HG03565 (cell line): Measurements from ENCODE around the gene POU2F2.
"Not testable (repeated sequence)": the region's sequence is repeated elsewhere in the genome, so short reads cannot be mapped to it uniquely, and the experiment has no call there.

Experiments used
- ATAC-seq: cut with Tn5 transposase; IDR thresholded peaks from one replicate; pipeline ENCODE4 v1.9.1; 2021; ENCODE audit warnings: mild to moderate bottlenecking, moderate library complexity; ENCODE audit not compliant: unreplicated experiment

Gene POU2F2

DNA sequence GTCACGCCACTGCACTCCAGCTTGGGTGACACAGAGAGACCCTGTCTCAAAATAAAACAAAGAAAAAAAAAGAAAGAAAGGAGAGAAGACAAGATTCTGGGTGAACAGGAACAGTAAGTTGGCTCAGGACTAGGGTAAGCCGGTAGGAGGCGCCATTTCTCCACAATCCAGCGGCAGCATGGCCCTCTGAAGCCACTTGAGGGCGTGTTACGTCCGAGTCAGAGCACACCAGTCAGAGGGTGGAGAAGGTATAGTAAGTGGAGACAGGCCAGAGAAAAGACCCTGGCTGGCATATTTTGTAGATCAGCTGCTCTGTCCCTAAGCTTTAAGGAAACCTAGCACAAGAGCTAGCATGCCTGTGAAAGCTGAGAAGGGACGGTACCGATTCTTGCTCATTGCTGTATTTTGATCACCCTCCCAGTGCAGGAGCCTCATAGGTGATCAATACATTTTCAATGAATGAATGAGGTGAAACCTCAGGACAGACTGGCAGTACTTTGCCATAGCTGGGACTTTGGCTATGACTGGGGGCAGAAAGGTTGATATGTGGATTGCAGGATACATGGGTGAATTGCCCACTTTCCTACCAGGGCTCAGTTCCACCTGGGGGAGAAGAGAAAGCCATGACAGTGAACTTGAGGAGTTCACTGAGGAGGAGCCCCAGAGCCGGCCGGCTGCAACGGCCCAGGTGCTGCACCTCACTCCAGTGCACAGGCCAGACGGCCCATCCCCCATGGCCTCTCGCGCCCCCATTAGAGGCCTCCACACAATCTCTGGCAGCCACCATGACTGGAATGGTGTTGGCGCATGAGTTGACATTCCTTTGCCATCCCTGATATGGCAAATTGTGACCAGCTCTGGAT, 23.5 kb downstream of the POU2F2 start:
- peak; percentile 61 for ATAC-seq

DNA sequence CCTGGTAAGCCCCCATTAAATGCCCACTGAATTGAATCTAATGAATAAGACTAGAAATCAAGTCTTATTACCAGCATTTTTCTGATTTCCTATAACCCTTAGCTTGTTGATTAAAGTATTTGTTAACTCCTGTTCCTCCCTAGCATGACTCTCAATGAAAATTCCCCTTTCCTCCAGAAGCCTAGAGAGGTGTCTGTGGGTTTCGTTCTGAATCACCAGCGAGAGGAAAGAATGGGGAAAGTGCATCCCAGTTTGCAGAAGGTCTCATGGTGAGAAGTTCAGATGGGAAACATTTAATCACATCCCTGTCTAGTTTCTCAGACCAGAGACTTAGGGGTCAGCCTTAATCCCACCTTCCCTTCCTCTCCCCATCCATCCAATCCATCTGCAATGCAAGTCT, 26.9 kb downstream of the POU2F2 start:
- no peak for ATAC-seq

DNA sequence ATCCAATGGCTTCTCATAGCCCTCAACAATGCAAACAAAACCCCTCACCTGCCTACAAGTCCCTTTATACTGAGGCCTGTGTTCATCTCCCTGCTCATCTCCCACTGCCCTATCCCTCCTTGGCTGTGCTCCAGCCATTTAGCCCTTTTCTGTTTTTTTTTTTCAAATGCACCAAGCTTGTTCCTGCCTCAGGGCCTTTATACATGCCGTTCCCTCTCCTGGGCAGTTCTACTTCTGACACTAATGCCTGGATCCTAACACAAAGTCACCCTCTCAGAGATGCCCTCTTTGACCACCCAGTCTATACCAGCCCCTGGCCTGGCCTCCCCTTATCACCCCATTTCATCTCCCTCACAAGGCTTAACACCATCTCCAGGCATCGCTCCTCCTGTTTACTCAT, 29.4 kb downstream of the POU2F2 start:
- no peak for ATAC-seq

DNA sequence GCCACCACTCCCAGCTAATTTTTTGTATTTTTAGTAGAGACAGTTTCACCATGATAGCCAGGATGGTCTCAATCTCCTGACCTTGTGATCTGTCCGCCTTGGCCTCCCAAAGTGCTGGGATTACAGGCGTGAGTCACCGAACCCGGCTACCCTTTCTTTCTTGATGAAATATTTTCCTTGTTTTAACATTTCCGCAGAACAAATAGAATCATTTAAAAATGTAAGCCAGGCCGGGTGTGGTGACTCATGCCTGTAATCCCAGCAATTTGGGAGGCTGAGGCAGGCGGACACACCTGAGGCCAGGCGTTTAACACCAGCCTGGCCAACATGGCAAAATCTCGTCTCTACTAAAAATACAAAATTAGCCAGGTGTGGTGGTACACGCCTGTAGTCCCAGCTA, 32.0 kb downstream of the POU2F2 start:
- not testable (repeated sequence) for ATAC-seq

DNA sequence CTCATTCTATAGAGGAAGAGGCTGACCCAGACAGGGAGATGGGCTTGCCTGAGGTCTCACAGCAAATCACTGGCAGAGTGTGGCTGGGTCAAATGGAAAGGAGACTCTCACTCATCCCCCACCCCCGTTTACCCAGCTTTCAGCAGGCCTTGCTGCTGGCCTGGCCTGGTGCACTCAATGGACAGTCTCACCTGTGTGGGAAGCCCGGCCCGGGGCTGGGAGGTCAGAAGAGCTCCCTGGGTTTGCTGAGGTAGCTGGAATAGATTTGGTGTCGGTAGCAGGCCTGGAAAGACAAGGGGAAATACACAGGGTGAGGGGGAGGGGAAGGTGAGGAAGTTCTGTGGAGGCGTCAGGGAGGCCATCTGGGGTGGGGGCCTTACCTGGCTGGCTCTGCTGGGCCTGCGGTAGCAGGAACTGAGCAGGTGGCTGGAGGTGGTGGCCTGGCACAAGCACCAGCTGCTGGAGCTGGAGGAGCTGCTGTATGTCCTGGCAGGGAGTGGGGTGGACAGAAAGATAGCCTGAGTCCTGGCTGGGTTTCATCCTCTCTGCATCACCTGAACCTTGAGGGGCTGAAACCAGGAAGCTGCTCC, 32.8 kb downstream of the POU2F2 start:
- no peak for ATAC-seq

DNA sequence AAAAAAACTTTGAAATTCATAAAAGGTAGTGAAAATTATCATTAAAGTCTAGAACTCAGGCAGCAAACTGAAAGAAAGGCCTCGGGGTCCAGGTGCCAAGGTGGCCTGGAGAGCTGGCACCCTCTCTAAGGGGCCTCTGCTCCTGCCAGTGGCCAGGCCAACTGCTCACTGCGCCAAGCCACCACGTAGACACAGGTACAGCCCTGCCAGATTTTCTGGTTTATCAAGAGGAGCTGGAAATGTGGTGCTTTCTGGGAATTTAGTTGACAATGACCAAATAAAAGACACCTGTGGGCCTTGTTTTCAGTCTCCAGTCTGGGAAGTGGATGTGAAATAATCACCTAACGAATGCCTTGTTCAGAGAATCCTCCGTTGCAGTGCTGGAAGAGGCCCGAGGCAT, 33.5 kb downstream of the POU2F2 start:
- no peak for ATAC-seq

DNA sequence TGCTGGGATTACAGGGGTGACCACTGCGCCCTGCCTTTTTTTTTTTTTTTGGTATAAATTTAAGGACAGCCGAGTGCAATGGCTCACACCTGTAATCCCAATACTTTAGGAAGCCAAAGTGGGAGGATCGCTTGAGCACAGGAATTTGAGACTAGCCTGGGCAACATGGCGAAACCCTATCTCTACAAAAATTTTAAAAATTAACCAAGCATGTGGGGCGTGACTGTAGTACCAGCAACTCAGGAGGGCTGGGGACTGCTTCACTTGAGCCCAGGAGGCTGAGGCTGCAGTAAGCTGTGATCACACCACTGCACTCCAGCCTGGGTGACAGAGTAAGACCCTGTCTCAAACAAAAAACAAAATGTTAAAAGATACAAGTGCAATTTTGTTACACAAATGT, 34.8 kb downstream of the POU2F2 start:
- ATAC-seq = no peak

DNA sequence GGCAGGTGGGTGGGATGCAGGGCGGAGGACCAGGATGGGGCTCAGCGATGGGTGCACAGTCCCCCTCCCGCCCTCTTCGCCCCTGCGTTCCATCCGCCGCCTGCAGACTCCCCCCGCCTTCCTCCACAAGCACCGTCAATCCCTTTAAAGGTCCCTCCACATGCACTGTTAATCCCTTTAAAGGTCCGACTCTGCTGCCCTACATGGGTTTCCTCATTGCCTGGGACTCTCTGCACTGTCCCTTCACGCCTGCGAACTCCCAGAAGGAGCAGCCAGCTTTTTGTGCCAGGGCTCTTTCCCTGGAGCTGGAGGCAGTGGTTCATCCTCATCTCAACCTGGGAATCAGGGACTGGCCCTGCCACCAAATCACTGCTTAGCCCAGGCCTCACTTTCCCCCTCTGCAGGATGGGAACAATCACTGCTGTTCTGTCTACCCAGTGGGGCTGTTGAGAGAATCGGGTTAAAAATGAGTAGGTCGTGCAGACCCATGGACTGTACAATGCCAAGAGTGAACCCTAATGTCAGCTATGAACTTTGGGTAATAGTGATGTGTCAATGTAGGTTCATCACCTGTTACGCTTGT, 35.9 kb downstream of the POU2F2 start:
- ATAC-seq = no peak

DNA sequence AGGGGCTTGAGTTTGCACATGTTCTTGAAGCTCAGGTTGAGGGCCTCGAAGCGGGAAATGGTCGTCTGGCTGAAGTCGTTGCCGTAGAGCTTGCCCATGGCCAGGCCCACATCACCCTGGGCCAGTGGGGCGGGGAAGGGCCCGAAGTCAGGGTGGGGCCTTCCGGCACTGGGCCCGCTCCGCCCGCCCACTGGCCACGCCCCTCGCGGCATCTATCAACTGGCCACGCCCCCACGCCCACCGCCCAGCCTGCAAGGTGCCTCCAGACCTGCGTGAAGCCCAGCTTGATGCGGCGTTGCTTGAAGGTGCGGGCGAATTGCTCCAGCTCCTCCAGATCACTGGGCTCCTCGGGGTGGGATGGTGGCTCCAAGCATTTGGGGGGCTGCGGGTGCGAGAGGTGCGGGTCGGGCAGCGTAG, 36.4 kb downstream of the POU2F2 start:
- no peak for ATAC-seq

DNA sequence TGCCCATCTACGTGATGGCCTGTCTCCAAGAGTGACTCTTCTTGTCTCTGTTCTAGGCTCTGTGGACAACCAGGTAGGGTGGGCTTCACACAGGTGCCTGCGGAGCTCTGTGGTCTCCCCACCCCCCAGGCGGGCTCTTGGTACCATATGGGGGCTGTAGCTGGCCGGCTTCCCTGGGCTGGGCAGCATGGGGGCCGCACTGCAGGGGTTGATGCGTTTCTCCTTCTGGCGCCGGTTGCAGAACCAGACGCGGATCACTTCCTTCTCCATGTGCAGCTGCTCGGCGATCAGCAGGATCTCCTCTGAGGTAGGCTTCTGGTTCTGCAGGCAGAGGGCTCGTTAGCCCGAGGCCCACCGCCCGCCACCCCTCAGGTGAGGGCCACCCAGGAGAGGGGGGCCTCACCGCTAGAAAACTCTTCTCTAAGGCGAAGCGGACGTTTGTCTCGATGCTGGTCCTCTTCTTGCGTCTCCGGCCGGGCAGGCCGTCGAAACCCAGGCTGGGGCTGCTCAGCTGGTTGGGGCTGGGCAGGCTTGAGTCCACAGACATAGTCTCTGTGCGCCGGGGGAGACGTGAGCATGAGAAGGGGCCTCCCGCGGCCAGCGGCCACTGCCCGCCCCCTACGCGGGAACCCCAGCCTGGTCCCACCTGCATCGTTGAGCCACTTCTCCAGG, 37.0 kb downstream of the POU2F2 start:
- no peak for ATAC-seq

DNA sequence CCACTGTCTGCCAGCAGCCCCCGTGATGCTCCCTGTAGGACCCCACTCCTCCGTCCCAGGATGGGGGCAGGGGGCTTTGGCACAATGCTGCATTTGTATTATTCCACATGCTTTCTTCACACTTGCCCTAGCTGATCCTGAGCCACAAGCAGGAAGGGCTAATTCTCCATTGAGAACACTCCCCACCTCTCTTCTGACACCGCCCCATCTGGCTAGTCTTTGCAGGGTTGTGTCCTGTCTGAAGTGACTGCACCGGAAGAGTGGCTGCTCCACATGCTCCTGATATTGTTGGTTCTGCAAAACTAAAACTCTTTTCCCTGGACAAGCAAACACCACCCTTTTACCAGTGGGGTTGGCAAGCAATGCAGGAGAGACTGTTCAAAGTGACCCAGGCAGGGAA, 38.3 kb downstream of the POU2F2 start:
- no peak for ATAC-seq

DNA sequence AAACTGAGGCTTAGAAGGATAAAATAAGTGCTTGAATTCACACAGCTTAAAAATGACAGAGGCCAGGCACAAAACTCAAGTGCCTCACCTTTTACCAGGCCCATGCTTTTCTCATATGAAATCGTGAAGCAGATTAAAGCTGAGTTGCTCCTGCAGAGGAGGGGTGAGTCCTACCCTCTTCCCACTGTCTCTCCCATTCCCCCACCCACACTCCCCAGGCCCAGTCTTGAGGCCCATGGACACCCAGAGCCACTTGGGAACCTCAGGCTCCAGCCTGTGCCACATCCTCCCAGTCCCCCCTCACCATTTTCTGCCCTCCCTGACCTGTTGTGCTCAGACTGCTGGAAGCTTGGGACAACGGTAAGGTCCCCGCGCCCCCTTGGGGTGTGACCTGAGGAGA, 38.7 kb downstream of the POU2F2 start:
- no peak for ATAC-seq

DNA sequence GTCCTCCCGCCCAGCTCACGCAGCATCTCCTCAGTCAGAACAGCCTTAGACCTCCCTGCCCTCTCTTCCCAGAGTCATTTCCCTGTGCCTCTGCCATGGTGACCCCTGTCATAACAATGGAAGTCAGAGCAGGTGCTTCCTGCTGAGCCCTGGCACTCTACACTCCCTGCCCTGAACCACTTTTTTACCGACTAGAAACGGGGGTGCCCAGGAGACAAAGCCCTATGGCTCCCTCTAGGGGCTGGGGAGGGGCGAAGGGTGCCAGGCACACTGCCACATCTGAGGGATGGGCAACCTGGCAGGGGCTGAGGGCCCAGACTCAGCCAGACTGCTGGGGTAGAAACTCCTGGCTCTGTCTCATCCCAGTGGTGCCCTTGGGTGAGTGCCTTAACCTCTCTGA, 39.9 kb downstream of the POU2F2 start:
- no peak for ATAC-seq

DNA sequence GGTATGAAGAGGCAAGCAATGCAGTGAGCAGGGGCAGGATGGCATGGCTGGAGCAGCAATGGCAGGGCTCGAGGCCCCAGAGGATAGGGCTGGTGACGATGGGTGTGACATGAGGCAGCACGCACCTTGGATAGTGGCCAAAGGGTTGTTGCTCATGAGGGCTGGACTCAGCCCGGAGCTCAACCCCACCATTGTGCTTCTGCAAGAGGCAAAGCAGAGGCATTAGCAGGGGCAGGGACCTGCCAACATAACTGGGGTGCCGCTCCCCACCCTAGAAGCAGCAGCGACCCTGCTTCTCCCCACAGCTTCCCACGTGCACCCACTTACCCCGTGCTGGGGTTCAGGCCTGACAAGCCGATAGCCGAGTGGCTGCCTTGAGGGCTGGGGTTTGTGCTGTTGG, 40.5 kb downstream of the POU2F2 start:
- no peak for ATAC-seq

DNA sequence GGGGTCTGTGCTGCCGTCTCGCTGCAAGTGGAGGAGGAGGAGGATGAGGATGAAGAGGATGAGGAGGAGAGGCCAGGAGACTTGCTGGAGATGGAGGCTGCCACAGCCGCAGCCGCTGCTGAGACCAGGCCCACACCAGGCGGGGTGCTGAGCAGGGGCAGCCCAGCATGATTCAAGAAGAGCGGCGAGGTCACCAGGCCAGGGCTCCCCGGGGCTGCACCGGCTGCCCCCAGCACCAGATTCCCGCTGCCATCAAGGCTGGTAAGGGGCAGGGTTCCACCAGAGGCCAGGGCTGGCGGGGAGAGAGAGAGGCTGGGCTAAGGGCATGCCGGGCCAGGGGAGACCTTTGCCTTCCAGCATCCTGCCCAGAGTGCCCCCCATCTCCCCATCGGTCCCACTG, 40.9 kb downstream of the POU2F2 start:
- no peak for ATAC-seq

DNA sequence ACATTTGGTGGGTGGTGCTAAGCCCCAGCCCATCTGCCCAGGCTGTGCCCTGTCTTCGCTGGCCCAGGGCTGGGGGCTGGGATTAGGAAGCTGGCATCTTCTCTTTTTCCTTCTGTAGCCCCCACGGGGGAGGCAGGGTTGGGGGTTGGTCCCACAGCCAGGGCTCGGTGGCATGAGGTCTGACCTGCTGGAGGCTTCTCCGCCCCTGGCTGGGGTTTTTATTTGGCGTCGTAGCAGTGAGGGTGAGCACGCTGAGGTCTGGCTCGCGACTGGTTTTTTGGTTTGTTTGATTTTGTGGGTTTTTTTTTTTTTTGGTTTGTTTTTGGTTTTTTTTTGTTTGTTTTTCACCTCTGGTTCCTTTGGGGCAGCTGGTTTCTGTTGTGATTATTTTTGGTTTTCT, 41.6 kb downstream of the POU2F2 start:
- ATAC-seq = no peak

DNA sequence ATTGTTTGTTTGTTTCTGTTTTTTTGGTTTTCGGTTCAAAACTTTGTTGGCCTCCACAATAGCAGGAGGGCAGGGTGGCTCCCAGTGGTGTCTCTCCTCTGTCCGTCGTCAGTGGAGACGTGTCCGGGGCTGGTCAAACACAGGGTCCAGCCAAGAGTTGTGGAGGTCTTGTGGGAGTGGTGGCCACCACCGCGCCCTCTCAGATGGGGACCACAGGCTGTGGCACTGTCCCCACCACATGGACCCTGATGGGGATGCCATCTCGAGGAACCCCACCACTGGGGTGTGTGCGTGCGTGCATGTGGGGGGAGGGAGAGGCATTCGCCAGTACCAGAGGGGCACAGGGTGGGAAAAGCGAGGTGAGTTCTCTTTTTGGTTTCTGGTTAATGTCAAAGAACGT, 42.5 kb downstream of the POU2F2 start:
- no peak for ATAC-seq

DNA sequence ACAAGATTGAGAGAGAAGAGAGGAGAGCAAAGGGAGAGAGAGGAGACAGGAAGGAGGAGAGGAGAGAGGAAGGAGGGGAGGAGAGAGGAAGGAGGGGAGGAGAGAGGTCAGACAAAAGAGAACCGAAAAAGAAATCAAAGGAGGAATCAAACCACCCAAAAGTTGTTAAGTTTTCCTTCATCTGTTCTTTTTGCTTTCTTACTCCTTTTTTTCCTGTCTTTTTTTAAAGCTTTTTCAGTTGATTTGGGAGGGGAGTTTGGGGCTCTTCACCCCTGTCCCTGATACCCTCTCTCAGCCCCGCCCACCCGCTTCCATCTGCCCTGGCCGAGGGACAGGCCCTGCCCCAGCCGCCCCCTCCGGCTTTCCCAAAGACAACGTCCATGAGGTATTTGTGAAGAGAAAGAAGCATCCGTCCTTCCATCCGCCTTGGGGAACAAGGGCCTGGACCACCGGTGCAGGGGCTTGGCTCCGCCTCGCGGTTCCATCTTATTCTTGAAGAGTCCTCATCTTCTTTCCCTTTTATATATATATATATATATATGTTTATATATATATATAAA, 43.0 kb downstream of the POU2F2 start:
- ATAC-seq = no peak

DNA sequence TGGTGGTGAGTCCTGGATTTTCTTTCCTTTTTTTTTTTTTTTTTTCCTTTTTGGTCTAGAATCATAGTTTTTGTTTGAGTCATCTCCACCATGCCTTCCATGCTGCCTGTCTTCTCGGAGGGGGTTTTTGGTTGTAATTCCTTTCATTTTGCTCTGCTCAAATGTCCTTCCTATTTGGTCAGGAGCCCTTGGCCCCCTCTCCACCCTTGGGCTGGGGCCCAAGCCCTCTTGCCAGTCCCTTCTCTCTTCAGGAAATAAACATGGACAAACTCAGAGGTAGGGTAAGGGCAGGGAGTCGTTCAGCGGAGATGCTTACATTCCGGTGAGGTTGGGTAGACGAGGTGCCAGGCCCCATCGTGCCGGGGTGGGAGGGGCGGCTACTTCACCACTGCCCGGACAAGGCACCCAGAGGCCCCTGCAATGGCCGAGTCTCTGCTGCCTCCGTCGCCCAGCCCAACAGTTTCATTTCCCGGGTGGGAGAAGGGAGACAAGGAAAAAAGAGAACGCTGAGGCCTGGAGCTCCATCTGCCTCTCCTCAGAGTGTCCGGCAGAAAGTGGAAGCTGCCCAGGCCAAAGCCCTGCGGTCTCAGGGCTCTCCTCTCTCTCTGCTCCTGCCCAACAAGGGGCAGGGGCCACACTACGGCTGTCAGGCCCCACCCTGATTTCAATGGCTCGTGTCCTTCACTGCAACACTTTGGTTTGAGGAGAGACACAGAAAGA, 43.6 kb downstream of the POU2F2 start:
- ATAC-seq = no peak

DNA sequence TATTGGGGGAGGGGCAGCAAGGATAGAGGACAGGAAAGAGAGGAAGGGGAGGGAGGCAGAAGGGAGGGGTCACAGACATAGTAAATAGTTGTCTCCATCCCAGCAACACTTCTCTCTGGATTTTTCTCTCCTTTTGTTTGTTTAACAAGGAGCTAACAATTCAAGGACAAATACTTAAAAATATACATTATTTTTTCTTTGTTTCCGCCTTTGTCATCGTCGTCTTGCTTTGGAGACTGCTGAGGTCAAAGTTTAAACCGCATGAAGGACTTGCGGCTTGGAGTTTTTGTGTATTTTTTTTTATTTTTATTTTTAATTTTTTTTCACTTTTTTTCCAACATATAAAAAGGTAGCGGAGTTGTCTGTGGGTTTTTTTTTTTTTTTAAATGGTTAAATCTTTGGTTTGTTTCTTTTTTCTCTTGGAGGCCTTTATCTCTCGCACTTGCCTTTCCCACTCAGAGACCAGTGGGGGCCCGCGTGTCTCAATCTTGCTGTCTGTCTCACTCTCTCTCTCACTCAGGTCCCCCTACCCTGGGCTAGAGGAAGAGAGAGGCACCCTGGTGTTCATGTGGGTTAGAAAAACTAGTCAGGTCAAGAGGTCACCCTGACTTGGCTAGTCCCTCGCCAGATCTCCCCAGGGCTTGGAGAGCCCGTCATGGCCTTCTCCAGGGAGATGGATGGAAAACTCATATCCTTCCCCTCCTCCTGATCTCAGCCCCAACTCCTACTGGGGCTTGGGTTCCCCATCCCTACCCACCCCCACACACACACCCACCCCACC, 45.3 kb downstream of the POU2F2 start:
- ATAC-seq = no peak
